NCI-H1048 (cell line): ENCODE measurements around the gene C2CD3.
"Not testable (repeated sequence)": the region's sequence is repeated elsewhere in the genome, so short reads cannot be mapped to it uniquely, and the experiment has no call there.

ENCODE experiments used
- DNase-seq: peaks from one replicate; lab custom pipeline; 2025; lab: John Stamatoyannopoulos, UW

The C2CD3 gene

GRCh38 chr11:74157169-74157568, 13.6 kb downstream of the C2CD3 start:
- DNase-seq, result peak; percentile 11

DNA sequence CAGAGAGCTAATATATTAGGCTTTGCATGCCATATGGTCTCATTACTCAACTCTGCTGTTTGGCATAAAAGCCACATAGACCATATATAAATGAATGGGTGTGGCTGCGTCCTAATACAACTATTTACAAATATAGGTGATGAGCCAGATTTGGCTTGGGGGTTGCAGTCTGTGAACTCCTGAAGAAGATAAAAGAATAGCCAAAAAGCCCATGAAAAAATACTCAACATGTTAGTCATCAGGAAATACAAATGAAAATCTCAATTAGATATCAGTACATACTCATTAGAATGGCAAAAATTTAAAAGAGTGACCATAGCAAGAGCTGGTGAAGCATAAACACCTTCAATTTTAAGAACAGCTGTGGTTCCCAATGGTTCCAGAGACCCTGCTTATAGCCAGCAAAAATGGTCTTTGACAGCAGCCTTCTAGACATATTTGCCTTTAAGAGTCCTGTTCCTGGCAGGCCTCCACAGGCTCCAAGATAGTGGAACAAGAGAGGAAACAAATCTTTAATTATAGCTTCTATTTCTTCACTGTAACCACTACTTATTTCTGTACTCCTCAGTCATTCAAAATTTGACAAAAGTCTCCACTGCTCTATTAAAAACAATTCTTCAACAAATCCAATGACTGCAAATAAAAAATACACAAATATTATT, 16.1 kb downstream of the C2CD3 start:
- no peak for DNase-seq

GRCh38 chr11:74153224-74153623, 17.6 kb downstream of the C2CD3 start:
- DNase-seq, result no peak

GRCh38 chr11:74147199-74147929, 23.4 kb downstream of the C2CD3 start:
- DNase-seq, result no peak

GRCh38 chr11:74144592-74144991, 26.2 kb downstream of the C2CD3 start:
- no peak for DNase-seq

DNA sequence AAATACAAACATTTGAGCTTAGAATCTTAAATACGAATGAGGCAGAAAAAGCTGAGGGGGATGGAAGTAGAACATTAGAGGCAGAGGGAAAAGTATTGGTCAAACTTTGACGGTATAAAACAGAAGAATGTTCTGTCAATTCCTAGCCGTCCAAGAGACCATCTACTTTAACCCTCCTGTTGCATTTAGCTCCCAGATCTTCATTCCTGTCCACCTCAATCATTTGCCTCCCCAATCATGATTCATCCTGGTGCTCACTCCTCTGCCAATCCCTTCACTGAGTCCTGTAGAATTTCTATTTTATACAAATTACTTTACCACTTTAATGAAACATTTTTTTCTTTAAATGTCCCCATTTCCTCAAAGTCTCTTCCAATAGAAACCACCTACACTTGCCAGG, 28.2 kb downstream of the C2CD3 start:
- no peak for DNase-seq

DNA sequence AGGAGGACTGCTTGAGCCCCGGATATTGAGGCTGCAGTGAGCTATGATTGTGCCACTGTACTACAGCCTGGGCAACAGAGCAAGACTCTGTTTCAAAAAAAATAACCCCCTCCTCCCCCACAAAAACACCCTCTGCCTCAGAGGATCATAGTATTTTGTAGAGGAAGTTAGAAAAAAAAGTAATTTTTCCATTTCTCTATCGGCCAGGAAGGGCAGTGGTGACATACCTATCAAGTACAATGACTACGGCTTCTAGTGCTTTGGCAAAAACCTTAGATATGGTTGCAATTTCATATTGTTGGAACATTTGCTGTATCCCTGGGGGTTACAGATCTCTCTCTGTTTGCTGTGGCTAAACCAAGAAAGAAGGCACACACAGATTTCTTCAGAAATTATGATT, 28.9 kb downstream of the C2CD3 start:
- no peak for DNase-seq

DNA sequence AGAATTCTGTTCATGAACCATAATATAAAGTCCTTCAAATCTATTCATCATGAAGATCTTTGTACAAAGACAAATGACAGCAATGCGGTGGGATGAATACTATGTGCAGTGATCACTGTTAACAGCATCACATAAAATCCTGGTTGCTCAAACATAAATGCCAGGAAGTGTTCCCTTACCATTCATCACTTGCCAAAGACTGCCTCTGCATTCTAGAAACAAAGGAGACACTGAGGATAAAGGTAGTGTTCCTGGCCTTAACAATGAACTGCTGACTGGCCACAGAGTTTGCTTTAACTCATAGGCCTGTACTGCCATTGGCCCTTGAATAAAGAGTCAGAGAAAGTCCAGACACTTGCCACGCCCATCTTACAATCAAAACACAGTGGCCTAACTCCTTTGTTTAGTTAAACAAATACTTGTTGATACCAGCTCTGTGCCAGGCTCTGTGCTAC, 29.5 kb downstream of the C2CD3 start:
- no peak for DNase-seq

- not testable (repeated sequence) for DNase-seq
Measured at GRCh38 chr11:74139919-74140431, 30.8 kb downstream of the C2CD3 start.

GRCh38 chr11:74139151-74139918, 31.5 kb downstream of the C2CD3 start:
- no peak for DNase-seq

- no peak for DNase-seq
Measured at GRCh38 chr11:74138572-74138971, 32.2 kb downstream of the C2CD3 start.

DNA sequence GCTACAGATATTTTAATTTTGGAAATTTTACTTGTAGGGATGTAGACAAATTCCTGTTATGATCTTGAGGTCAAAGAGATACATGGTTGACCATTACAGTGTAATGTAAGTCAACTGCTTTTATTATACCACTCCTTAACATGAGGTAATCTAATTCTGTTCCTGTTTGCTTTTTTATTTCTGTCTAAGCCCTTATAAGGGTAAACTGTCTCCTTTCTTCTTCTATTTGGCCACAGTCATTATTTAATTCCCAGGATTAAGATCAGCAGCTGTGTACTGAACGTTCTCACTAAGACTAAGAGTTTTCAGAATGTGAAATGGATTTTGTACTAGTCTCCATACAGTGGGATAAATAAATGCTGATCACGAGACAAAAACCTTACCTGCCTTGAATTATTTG, 32.8 kb downstream of the C2CD3 start:
- DNase-seq, result no peak

DNA sequence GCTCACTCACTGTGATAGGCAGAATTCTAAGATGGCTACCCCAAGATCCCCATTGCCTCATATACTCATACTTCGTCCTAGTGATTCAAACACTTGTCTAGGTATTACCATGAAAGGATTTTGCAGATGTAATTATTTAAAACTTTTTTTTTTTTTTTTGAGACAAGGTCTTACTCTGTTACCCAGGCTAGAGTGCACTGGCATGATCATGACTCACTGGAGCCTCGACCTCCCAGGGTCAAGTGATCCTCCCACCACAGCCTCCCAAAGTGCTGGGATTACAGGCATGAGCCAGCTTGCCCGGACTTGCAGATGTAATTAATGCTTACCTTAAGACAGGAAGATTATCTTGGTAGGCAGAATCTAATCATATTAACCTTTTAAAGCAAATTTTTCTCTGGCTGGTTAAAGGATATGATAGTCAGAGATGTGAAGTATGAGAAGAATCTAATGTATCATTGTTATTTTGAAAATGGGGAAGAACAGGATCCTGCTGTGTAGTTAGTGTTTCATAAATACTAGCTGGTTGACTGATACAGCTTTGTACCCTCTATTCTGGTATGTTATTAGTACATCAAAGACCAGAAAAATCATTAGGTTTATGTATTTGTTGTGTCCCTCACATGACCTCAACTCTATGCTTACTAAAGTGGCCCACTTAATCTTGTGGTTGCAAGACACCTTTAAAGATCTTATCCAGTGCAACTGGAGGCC, 35.5 kb downstream of the C2CD3 start:
- no peak for DNase-seq

- DNase-seq, result no peak
Measured at GRCh38 chr11:74134661-74135060, 36.1 kb downstream of the C2CD3 start.

DNA sequence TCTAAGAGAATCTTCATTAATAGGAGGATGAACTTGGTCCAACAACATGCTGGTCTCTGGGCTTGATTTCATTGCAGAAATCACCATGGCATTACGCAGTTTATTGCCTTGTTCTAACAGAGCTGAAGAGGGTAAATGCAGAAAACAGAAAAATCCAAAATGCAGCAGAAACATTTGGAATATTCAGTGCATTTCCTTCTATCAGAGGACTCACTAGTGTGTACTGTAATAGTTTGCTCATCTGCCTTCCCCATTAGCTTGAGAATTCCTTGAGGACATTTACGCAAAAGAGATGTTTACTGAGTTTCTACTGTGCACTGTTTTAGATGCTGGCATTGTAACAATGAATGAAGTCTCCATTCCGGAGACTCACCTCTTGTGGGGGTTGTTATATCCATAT, 37.4 kb downstream of the C2CD3 start:
- no peak for DNase-seq

DNA sequence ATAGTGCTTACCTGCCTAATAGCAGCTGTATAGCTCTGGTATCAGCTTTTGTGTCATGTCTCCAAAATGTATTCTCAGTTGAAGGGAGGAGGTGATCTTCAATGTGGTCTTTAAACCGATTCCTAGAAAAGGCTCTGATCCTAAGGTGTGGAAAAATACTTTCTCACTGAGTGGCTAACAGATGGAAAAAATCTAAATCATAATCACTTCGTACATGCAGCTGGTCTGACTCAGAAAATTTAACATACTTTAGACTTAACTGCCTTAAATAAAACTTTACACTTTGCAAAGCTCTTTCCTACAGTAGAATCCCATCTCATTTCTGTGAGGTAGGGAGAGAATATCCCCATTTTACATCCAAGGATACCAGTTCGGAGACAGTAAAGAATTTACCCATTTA, 38.0 kb downstream of the C2CD3 start:
- no peak for DNase-seq

DNA sequence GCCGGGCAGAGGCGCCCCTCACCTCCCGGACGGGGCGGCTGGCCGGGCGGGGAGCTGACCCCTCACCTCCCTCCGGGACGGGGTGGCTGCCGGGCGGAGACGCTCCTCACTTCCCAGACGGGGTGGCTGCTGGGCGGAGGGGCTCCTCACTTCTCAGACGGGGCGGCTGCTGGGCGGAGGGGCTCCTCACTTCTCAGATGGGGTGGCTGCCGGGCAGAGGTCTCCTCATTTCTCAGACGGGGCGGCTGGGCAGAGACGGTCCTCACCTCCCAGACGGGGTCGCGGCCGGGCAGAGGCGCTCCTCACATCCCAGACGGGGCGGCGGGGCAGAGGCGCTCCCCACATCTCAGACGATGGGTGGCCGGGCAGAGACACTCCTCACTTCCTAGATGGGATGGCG, 41.7 kb downstream of the C2CD3 start:
- not testable (repeated sequence) for DNase-seq

GRCh38 chr11:74123008-74123448, 47.8 kb downstream of the C2CD3 start:
- no peak for DNase-seq

DNA sequence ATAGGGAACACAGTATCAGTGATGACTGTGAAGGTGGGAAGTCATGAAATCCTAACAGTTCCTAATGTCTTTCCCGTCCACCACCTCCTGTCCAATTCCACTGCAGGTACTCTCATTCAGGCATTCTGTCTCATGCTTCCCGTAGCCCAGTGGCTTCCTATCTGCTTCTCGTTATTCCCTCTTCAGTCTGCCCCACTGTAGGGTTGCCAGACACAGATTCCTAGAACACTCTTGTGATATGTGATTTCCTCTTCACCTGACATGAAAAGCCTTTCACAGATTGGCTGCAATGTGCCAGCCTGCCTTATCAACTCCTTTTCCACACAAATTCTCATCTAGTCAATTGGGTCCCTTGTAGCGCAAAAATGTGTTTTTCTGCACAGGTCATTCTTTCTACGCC, 49.0 kb downstream of the C2CD3 start:
- no peak for DNase-seq

GRCh38 chr11:74120260-74121035, 50.4 kb downstream of the C2CD3 start:
- not testable (repeated sequence) for DNase-seq

- DNase-seq, result no peak
Measured at GRCh38 chr11:74116719-74117118, 54.1 kb downstream of the C2CD3 start.
